ENCODE data around the gene ZNF358.
A peak's percentile ranks its signal among the peaks of the same experiment; 100 is the strongest.
"Not testable (repeated sequence)": the region's sequence is repeated elsewhere in the genome, so short reads cannot be mapped to it uniquely, and the experiment has no call there.

ZNF358 gene

GRCh38 chr19:7535047-7535997 lies 19.4 kb downstream of the ZNF358 start, which contains the start of gene PNPLA6:
Gene PNPLA6 (plus strand): TSS chr19:7535717. CDS start chr19:7535789, 72 bp downstream.
- H3K36me3 ChIP-seq (ENCODE audit: control insufficient read depth, insufficient read depth, low read length), result peaks cover 11% of the 10 kb centered on the region
- peak; percentile 70 to 86 (median 84) for DNase-seq

GRCh38 chr19:7535998-7536695 lies 20.2 kb downstream of the ZNF358 start:
- peak overlapping the region; percentile 77 for H3K27ac ChIP-seq (ENCODE audit: insufficient read depth, low read length, poor library complexity, severe bottlenecking)
- H3K4me3 ChIP-seq (ENCODE audit: insufficient read depth, low read depth, low read length, poor library complexity, severe bottlenecking), result peak overlapping the region; percentile 95
- peaks cover 20% of the 10 kb centered on the region for H3K36me3 ChIP-seq (ENCODE audit: control insufficient read depth, insufficient read depth, low read length)
- H3K9me3 ChIP-seq (ENCODE audit: control insufficient read depth, low read length), result no peaks in the 10 kb centered on the region
- no peaks in the 10 kb centered on the region for H3K27me3 ChIP-seq (replicated peaks; ENCODE audit: control insufficient read depth, insufficient read depth, low read length, poor library complexity, severe bottlenecking)
- H3K4me1 ChIP-seq (ENCODE audit: control insufficient read depth, insufficient read depth, low read length, poor library complexity, severe bottlenecking), result peaks cover 14% of the 10 kb centered on the region
- no peak for DNase-seq

More at GRCh38 chr19:7535047-7535997, 19.4 kb downstream of the ZNF358 start, which contains the start of gene PNPLA6:
- no peaks in the 10 kb centered on the region for H3K9me3 ChIP-seq (ENCODE audit: control insufficient read depth, low read length)
- peak within 1 kb of the TSS; percentile 95 for H3K4me3 ChIP-seq (ENCODE audit: insufficient read depth, low read depth, low read length, poor library complexity, severe bottlenecking)
- peak within 1 kb of the TSS; percentile 77 for H3K27ac ChIP-seq (ENCODE audit: insufficient read depth, low read length, poor library complexity, severe bottlenecking)
- peaks cover 14% of the 10 kb centered on the region for H3K4me1 ChIP-seq (ENCODE audit: control insufficient read depth, insufficient read depth, low read length, poor library complexity, severe bottlenecking)
- H3K27me3 ChIP-seq (replicated peaks; ENCODE audit: control insufficient read depth, insufficient read depth, low read length, poor library complexity, severe bottlenecking), result no peaks in the 10 kb centered on the region

DNA sequence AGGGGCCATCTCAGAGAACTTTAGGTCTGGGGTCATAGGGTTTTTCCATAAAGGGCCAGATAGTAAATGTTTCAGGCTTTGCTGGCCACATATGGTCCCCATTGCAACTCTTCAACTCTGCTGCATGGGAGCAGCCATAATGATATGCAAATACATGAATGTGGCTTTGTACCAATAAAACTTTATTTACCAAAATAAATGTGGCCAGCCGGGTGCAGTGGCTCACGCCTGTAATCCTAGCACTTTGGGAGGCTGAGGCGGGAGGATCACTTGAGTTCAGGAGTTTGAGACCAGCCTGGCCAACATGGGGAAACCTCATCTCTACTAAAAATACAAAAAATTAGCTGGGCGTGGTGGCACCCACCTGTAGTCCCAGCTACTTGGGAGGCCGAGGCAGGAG lies 23.1 kb downstream of the ZNF358 start:
- not testable (repeated sequence) for H3K27ac ChIP-seq (ENCODE audit: insufficient read depth, low read length, poor library complexity, severe bottlenecking); H3K9me3 ChIP-seq (ENCODE audit: control insufficient read depth, low read length); H3K27me3 ChIP-seq (replicated peaks; ENCODE audit: control insufficient read depth, insufficient read depth, low read length, poor library complexity, severe bottlenecking); H3K4me3 ChIP-seq (ENCODE audit: insufficient read depth, low read depth, low read length, poor library complexity, severe bottlenecking); DNase-seq
- Histone ChIP-seq H3K4me1 (ENCODE audit: control insufficient read depth, insufficient read depth, low read length, poor library complexity, severe bottlenecking) (peaks cover 10% of the 10 kb centered on the region), H3K36me3 (ENCODE audit: control insufficient read depth, insufficient read depth, low read length) (peaks cover 43% of the 10 kb centered on the region)

DNA sequence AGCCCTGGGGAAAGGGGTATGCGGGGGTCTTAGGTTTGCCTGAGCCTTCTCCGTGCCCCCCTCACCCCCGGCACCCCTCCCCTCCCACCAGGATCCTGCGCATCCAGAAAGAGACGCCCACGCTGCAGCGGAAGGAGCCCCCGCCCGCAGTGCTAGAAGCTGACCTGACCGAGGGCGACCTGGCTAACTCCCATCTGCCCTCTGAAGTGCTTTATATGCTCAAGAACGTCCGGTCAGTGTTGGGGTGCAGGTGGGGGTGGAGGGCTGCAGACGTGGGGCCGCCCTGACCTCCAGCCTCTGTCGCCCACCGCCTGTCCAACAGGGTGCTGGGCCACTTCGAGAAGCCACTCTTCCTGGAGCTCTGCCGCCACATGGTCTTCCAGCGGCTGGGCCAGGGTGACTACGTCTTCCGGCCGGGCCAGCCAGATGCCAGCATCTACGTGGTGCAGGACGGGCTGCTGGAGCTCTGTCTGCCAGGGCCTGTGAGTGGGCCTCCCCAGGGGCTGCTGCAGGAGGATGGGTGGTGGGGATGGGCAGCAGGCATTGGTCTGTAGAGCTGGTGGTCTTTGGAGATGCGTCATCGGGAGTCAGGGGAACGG lies 24.0 kb downstream of the ZNF358 start:
- Histone ChIP-seq H3K27ac (ENCODE audit: insufficient read depth, low read length, poor library complexity, severe bottlenecking) (no peak overlapping the region), H3K4me1 (ENCODE audit: control insufficient read depth, insufficient read depth, low read length, poor library complexity, severe bottlenecking) (peaks cover 5% of the 10 kb centered on the region), H3K4me3 (ENCODE audit: insufficient read depth, low read depth, low read length, poor library complexity, severe bottlenecking) (no peak overlapping the region), H3K9me3 (ENCODE audit: control insufficient read depth, low read length) (no peaks in the 10 kb centered on the region), H3K36me3 (ENCODE audit: control insufficient read depth, insufficient read depth, low read length) (peaks cover 43% of the 10 kb centered on the region), H3K27me3 (replicated peaks; ENCODE audit: control insufficient read depth, insufficient read depth, low read length, poor library complexity, severe bottlenecking) (no peaks in the 10 kb centered on the region)
- DNase-seq, result no peak

DNA sequence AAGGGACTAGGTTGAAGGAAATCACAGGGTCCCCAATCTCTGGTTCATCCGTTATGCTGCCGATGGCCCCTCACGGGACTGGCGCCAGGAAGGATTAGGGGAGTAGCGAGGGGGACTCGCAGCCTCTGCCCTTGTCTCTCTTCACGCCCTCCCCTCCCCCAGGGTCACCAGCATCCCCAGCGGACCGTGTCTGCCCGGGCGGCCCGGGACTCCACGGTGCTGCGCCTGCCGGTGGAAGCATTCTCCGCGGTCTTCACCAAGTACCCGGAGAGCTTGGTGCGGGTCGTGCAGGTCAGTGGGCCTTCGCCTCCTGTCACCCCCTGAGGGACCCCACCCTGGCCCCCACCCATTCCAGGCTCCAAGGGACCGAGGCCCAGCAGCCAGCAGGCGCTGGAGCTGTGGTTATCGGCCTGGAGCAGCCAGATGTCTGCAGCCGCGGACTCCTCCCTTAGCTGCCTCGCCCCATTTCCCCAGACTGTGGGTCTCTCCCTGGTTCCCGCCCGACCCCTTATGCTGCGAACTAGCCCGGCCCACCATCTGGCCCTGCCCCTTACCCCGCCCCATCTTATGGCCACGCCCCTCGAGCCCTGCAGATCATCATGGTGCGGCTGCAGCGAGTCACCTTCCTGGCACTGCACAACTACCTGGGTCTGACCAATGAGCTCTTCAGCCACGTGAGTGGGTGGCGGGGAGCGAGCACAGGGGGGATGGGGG lies 25.0 kb downstream of the ZNF358 start:
- H3K4me1 ChIP-seq (ENCODE audit: control insufficient read depth, insufficient read depth, low read length, poor library complexity, severe bottlenecking), result peaks cover 5% of the 10 kb centered on the region
- H3K4me3 ChIP-seq (ENCODE audit: insufficient read depth, low read depth, low read length, poor library complexity, severe bottlenecking), result no peak overlapping the region
- no peaks in the 10 kb centered on the region for H3K9me3 ChIP-seq (ENCODE audit: control insufficient read depth, low read length)
- H3K36me3 ChIP-seq (ENCODE audit: control insufficient read depth, insufficient read depth, low read length), result peaks cover 43% of the 10 kb centered on the region
- no peak for DNase-seq
- no peaks in the 10 kb centered on the region for H3K27me3 ChIP-seq (replicated peaks; ENCODE audit: control insufficient read depth, insufficient read depth, low read length, poor library complexity, severe bottlenecking)
- H3K27ac ChIP-seq (ENCODE audit: insufficient read depth, low read length, poor library complexity, severe bottlenecking), result no peak overlapping the region

DNA sequence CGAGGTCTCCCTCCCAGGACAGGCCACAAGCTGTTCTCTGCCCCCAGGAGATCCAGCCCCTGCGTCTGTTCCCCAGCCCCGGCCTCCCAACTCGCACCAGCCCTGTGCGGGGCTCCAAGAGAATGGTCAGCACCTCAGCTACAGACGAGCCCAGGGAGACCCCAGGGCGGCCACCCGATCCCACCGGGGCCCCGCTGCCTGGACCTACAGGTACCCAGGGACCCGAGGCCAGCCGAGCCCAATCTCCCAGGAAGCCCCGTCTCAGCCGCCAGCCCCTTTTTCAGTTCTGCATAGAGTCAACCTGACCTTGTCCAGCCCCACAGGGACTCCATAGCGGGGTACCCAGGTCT lies 25.5 kb downstream of the ZNF358 start:
- Histone ChIP-seq H3K9me3 (ENCODE audit: control insufficient read depth, low read length) (no peaks in the 10 kb centered on the region), H3K27me3 (replicated peaks; ENCODE audit: control insufficient read depth, insufficient read depth, low read length, poor library complexity, severe bottlenecking) (no peaks in the 10 kb centered on the region), H3K36me3 (ENCODE audit: control insufficient read depth, insufficient read depth, low read length) (peaks cover 43% of the 10 kb centered on the region), H3K4me1 (ENCODE audit: control insufficient read depth, insufficient read depth, low read length, poor library complexity, severe bottlenecking) (peaks cover under 1% of the 10 kb centered on the region), H3K27ac (ENCODE audit: insufficient read depth, low read length, poor library complexity, severe bottlenecking) (no peak overlapping the region), H3K4me3 (ENCODE audit: insufficient read depth, low read depth, low read length, poor library complexity, severe bottlenecking) (no peak overlapping the region)
- DNase-seq, result no peak

GRCh38 chr19:7541828-7542443 lies 26.0 kb downstream of the ZNF358 start:
- Histone ChIP-seq H3K4me3 (ENCODE audit: insufficient read depth, low read depth, low read length, poor library complexity, severe bottlenecking) (no peak overlapping the region), H3K9me3 (ENCODE audit: control insufficient read depth, low read length) (no peaks in the 10 kb centered on the region), H3K4me1 (ENCODE audit: control insufficient read depth, insufficient read depth, low read length, poor library complexity, severe bottlenecking) (no peaks in the 10 kb centered on the region), H3K27ac (ENCODE audit: insufficient read depth, low read length, poor library complexity, severe bottlenecking) (no peak overlapping the region), H3K36me3 (ENCODE audit: control insufficient read depth, insufficient read depth, low read length) (peaks cover 43% of the 10 kb centered on the region), H3K27me3 (replicated peaks; ENCODE audit: control insufficient read depth, insufficient read depth, low read length, poor library complexity, severe bottlenecking) (no peaks in the 10 kb centered on the region)
- DNase-seq, result no peak

GRCh38 chr19:7542556-7543348 lies 26.8 kb downstream of the ZNF358 start:
- no peak for DNase-seq
- no peaks in the 10 kb centered on the region for H3K4me1 ChIP-seq (ENCODE audit: control insufficient read depth, insufficient read depth, low read length, poor library complexity, severe bottlenecking)
- H3K36me3 ChIP-seq (ENCODE audit: control insufficient read depth, insufficient read depth, low read length), result peaks cover 43% of the 10 kb centered on the region
- H3K27me3 ChIP-seq (replicated peaks; ENCODE audit: control insufficient read depth, insufficient read depth, low read length, poor library complexity, severe bottlenecking), result no peaks in the 10 kb centered on the region
- H3K4me3 ChIP-seq (ENCODE audit: insufficient read depth, low read depth, low read length, poor library complexity, severe bottlenecking), result no peak overlapping the region
- H3K27ac ChIP-seq (ENCODE audit: insufficient read depth, low read length, poor library complexity, severe bottlenecking), result no peak overlapping the region
- no peaks in the 10 kb centered on the region for H3K9me3 ChIP-seq (ENCODE audit: control insufficient read depth, low read length)

GRCh38 chr19:7544626-7545025 lies 28.7 kb downstream of the ZNF358 start:
- no peak overlapping the region for H3K27ac ChIP-seq (ENCODE audit: insufficient read depth, low read length, poor library complexity, severe bottlenecking)
- no peaks in the 10 kb centered on the region for H3K9me3 ChIP-seq (ENCODE audit: control insufficient read depth, low read length)
- H3K4me1 ChIP-seq (ENCODE audit: control insufficient read depth, insufficient read depth, low read length, poor library complexity, severe bottlenecking), result no peaks in the 10 kb centered on the region
- no peak for DNase-seq
- no peaks in the 10 kb centered on the region for H3K27me3 ChIP-seq (replicated peaks; ENCODE audit: control insufficient read depth, insufficient read depth, low read length, poor library complexity, severe bottlenecking)
- H3K4me3 ChIP-seq (ENCODE audit: insufficient read depth, low read depth, low read length, poor library complexity, severe bottlenecking), result no peak overlapping the region
- H3K36me3 ChIP-seq (ENCODE audit: control insufficient read depth, insufficient read depth, low read length), result peaks cover 37% of the 10 kb centered on the region
